Measurements from ENCODE around the gene HDAC5. TPM values are rescaled to one million over a fixed set of nuclear protein-coding genes. Genes with fewer than 3 reads are reported as not detected.
"Not testable (repeated sequence)": the region's sequence is repeated elsewhere in the genome, so short reads cannot be mapped to it uniquely, and the experiment has no call there.

Gene HDAC5
- total RNA-seq, 1 donor from 2014 or later, result 32.5 TPM

DNA sequence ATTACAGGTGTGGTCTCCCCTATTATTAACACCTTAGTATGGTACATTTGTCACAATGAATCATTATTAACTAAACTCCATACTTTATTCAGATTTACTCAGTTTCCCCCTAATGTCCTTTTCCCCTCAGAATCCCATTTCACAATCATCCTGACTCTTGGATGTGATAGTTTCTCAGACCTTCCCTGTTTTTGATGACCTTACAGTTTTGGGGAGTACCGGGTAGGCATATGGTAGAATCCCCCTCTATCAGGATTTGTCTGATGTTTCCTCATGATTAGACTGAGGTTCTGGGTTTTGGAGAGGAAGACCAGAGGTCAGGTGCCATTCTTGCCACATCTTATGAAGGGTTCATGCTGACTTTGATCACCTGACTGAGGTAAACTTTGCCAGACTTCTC, 41.0 kb upstream of the HDAC5 start:
- no peaks in the 10 kb centered on the region for H3K36me3 ChIP-seq (ENCODE audit: control insufficient read depth, insufficient read depth, low read length)
- TF ChIP-seq, protein P1, sequence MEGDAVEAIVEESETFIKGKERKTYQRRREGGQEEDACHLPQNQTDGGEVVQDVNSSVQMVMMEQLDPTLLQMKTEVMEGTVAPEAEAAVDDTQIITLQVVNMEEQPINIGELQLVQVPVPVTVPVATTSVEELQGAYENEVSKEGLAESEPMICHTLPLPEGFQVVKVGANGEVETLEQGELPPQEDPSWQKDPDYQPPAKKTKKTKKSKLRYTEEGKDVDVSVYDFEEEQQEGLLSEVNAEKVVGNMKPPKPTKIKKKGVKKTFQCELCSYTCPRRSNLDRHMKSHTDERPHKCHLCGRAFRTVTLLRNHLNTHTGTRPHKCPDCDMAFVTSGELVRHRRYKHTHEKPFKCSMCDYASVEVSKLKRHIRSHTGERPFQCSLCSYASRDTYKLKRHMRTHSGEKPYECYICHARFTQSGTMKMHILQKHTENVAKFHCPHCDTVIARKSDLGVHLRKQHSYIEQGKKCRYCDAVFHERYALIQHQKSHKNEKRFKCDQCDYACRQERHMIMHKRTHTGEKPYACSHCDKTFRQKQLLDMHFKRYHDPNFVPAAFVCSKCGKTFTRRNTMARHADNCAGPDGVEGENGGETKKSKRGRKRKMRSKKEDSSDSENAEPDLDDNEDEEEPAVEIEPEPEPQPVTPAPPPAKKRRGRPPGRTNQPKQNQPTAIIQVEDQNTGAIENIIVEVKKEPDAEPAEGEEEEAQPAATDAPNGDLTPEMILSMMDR (IDR thresholded peaks at IDR 0.05; ENCODE audit: insufficient read depth, low read length, poor library complexity, severe bottlenecking), result no peak
- no peak for DNase-seq (ENCODE audit: low read depth)
- no peaks in the 10 kb centered on the region for H3K27me3 ChIP-seq (ENCODE audit: control insufficient read depth, insufficient read depth, low read length)
- no peak overlapping the region for H3K4me3 ChIP-seq (ENCODE audit: low read depth, low read length)

DNA sequence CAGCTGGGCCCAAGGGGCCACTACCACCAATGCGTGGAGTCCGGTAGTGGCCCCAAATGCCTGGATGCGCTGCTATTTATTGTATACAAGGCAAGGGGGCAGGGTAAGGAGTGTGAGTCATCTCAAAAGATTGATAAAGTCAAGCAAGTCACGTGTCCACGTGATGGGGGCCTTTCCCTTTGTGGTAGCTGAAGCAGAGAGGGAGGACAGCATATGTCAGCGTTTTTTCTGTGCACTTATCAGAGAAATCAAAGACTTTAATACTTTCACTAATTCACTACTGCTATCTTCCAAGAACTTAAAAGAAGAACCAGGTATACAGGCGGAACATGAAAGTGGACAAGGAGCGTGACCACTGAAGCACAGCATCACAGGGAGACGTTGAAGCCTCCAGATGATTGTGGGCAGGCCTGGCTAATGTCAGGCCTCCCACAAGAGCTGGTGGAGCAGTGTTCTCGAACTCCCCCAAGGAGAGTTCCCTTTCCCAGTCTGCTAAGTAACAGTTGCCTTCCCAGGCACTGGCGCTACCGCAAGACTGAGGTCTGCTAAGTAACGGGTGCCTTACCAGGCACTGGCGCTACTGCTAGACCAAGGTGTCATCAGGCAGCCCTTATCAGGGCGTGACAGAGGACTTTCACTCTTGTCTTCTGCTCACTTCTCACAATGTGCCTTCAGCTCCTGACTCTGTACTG, 36.2 kb upstream of the HDAC5 start:
- DNase-seq (ENCODE audit: low read depth), result no peak
- TF ChIP-seq, protein P1 (IDR thresholded peaks at IDR 0.05; ENCODE audit: insufficient read depth, low read length, poor library complexity, severe bottlenecking), result no peak
- Histone ChIP-seq H3K4me3 (ENCODE audit: low read depth, low read length) (no peak overlapping the region), H3K36me3 (ENCODE audit: control insufficient read depth, insufficient read depth, low read length) (peaks cover 3% of the 10 kb centered on the region), H3K27me3 (ENCODE audit: control insufficient read depth, insufficient read depth, low read length) (no peaks in the 10 kb centered on the region)

DNA sequence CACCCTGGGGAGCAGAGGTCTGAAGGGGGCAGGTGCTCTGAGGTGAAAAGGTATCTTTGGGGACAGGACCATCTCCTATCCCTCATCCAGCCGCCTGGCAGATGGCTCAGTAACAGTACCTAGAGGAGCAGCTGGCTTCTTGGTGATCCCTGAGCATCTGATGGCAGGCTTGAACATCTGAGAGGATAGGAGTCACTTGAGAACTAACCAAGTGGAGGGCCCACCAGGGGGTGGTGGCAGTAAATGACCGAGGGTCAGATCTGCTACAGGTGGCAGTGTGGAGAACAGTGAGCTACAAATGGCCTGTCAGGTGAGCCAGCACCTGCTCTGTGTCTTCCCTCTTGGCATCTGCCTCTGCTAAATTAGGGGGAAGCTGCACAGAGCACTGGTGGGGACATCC, 32.0 kb upstream of the HDAC5 start:
- DNase-seq (ENCODE audit: low read depth), result no peak

DNA sequence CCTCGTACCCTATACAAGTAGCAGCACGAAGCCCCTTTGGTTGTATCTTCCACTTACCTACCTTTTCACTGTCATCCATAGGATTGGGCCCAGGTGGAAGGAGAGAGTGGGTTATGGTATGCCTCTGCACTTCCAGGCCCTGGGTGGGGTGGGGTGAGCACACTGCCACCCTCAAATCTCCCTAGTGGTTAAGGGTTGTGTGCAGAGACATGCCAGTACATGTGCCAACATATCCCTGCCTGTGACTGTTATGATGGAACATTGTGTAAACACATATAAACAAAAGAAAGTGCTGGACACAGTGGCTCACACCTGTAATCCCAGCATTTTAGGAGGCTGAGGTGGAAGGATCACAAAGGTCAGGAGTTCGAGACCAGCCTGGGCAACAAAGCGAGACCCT, 29.4 kb upstream of the HDAC5 start:
- Histone ChIP-seq H3K4me3 (ENCODE audit: low read depth, low read length) (no peak overlapping the region), H3K36me3 (ENCODE audit: control insufficient read depth, insufficient read depth, low read length) (peaks cover 2% of the 10 kb centered on the region), H3K27me3 (ENCODE audit: control insufficient read depth, insufficient read depth, low read length) (no peaks in the 10 kb centered on the region)
- TF ChIP-seq, protein P1 (IDR thresholded peaks at IDR 0.05; ENCODE audit: insufficient read depth, low read length, poor library complexity, severe bottlenecking), result no peak
- no peak for DNase-seq (ENCODE audit: low read depth)

More for the DNA sequence above, 32.0 kb upstream of the HDAC5 start:
- Histone ChIP-seq H3K27me3 (ENCODE audit: control insufficient read depth, insufficient read depth, low read length) (no peaks in the 10 kb centered on the region), H3K36me3 (ENCODE audit: control insufficient read depth, insufficient read depth, low read length) (peaks cover 3% of the 10 kb centered on the region), H3K4me3 (ENCODE audit: low read depth, low read length) (no peak overlapping the region)
- TF ChIP-seq, protein P1 (IDR thresholded peaks at IDR 0.05; ENCODE audit: insufficient read depth, low read length, poor library complexity, severe bottlenecking), result no peak

DNA sequence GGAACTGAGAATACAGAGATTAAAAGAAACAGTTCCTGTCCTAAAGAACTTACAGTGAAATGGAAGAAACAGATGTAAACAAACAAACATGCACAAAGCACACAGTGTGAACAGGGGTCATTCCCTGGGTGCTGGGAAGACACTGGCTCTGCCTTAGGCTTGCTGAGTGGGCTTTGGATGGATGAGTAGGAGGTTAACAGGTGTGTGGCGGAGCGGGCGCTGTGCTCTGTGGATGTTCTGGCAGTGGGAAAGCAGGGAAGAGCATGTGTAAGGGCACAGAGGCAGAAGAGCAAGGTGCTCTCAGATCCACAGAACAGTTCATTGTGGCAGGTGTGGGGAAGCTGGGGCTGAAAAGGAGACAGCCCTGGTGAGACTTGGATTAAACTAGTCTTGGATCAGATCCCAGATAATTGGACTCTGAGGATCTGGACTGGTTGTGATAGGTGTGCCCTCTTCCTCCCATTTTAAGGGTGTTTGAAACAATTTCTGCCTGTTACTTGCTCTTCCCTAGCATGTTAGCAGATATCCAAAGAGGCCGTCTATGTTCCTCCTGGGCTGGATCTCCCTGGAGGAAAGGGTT, 26.4 kb upstream of the HDAC5 start:
- DNase-seq (ENCODE audit: low read depth), result no peak
- H3K27me3 ChIP-seq (ENCODE audit: control insufficient read depth, insufficient read depth, low read length), result no peaks in the 10 kb centered on the region
- TF ChIP-seq, protein P1 (IDR thresholded peaks at IDR 0.05; ENCODE audit: insufficient read depth, low read length, poor library complexity, severe bottlenecking), result no peak
- no peak overlapping the region for H3K4me3 ChIP-seq (ENCODE audit: low read depth, low read length)
- H3K36me3 ChIP-seq (ENCODE audit: control insufficient read depth, insufficient read depth, low read length), result peaks cover 1% of the 10 kb centered on the region

DNA sequence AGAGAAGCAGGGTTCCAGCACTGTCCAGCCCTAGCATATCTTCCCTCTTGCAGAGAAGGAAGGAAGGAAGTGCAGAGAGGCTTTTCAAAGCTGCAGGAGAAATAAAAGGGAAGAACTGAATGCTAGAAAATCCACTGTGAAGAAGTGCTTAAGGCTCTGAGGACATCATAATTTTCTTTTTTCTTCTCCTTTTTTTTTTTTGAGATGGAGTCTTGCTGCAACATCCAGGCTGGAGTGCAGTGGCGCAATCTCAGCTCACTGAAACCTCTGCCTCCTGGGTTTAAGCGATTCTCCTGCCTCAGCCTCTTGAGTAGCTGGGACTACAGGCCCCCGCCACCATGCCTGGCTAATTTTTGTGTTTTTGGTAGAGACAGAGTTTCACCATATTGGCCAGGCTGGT, 25.6 kb upstream of the HDAC5 start:
- not testable (repeated sequence) for H3K4me3 ChIP-seq (ENCODE audit: low read depth, low read length); DNase-seq (ENCODE audit: low read depth); H3K27me3 ChIP-seq (ENCODE audit: control insufficient read depth, insufficient read depth, low read length); H3K36me3 ChIP-seq (ENCODE audit: control insufficient read depth, insufficient read depth, low read length)
